Measurements from ENCODE around the gene AK4. TPM values are rescaled to one million over a fixed set of nuclear protein-coding genes. Genes with fewer than 3 reads are reported as not detected.

Gene AK4
- total RNA-seq, 1 experiment from 2014 or later = 131 TPM

DNA sequence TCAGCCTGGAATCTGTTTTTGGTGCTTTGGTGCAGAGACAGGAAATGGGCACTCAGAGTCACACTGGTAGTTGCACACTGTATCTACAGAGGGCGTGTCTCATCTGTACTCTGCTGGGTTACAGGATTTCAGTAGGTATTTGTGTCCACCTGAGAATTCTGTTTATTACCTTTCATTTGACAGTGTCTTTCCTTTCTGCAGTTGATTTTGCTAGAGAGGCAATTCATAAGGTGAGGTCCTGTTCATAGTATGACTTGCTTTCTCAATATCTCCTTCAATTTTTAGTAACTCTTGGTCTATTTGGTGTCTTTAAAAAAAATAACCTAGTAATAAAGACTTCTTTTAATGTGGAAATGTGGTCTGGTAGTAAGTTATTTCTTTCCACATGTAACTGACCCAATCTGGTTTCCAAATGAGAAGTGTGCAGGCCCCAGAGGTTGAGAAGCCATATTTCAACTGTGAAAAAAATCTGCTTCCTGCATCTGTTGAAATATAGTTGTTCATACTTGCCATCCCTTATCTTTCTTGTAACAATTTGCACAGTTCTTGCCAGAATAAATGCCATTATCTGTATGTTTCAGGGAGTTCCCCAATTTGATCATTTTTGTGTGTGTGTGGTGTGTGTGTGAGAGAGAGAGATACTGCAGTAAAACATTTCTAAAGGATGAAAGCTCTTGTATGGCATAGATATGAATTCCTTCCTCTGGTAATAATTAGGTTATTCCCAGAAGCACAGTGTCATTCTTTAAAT lies 82.9 kb downstream of the AK4 start:
- ChIA-PET CTCF (interaction anchor here (0.9 kb wide), 1 partner anchor 11 kb away, joined by 3 read pairs; no protein-coding TSS in a partner anchor), POLR2A (no interaction called here)
- Mint-ChIP-seq H3K4me1 (ENCODE audit: low read depth, unreplicated experiment) (peaks cover 7% of the 10 kb centered on the region), H3K4me3 (ENCODE audit: unreplicated experiment) (no peak overlapping the region), H3K36me3 (ENCODE audit: insufficient read depth, unreplicated experiment) (peaks cover 27% of the 10 kb centered on the region), H3K27me3 (ENCODE audit: insufficient read depth, unreplicated experiment) (no peaks in the 10 kb centered on the region), H3K27ac (ENCODE audit: unreplicated experiment) (no peak overlapping the region), H3K9me3 (ENCODE audit: unreplicated experiment) (no peaks in the 10 kb centered on the region)
- no TSS peak for BruUV-seq (replicated peaks)
- no peaks in the 10 kb centered on the region for H3K36me3 ChIP-seq (ENCODE audit: control insufficient read depth, insufficient read depth, low read length)
- no peak for DNase-seq
- intact Hi-C loops (cut with micrococcal nuclease; ENCODE audit: unreplicated experiment) = no loop called here
- H3K4me1 ChIP-seq = peaks cover 12% of the 10 kb centered on the region
- H3K27me3 ChIP-seq (replicated peaks; ENCODE audit: control insufficient read depth, insufficient read depth, low read length) = no peaks in the 10 kb centered on the region
- H3K9me3 ChIP-seq = no peaks in the 10 kb centered on the region
- H3K4me3 ChIP-seq (ENCODE audit: low read depth, low read length) = no peak overlapping the region
- TF ChIP-seq, protein P1, sequence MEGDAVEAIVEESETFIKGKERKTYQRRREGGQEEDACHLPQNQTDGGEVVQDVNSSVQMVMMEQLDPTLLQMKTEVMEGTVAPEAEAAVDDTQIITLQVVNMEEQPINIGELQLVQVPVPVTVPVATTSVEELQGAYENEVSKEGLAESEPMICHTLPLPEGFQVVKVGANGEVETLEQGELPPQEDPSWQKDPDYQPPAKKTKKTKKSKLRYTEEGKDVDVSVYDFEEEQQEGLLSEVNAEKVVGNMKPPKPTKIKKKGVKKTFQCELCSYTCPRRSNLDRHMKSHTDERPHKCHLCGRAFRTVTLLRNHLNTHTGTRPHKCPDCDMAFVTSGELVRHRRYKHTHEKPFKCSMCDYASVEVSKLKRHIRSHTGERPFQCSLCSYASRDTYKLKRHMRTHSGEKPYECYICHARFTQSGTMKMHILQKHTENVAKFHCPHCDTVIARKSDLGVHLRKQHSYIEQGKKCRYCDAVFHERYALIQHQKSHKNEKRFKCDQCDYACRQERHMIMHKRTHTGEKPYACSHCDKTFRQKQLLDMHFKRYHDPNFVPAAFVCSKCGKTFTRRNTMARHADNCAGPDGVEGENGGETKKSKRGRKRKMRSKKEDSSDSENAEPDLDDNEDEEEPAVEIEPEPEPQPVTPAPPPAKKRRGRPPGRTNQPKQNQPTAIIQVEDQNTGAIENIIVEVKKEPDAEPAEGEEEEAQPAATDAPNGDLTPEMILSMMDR (IDR thresholded peaks at IDR 0.05; ENCODE audit: insufficient read depth in 1 of 2, low read depth in 1 of 2, low read length in 1 of 2, severe bottlenecking in 1 of 2, unreplicated experiment in 1 of 2) = no peak

DNA sequence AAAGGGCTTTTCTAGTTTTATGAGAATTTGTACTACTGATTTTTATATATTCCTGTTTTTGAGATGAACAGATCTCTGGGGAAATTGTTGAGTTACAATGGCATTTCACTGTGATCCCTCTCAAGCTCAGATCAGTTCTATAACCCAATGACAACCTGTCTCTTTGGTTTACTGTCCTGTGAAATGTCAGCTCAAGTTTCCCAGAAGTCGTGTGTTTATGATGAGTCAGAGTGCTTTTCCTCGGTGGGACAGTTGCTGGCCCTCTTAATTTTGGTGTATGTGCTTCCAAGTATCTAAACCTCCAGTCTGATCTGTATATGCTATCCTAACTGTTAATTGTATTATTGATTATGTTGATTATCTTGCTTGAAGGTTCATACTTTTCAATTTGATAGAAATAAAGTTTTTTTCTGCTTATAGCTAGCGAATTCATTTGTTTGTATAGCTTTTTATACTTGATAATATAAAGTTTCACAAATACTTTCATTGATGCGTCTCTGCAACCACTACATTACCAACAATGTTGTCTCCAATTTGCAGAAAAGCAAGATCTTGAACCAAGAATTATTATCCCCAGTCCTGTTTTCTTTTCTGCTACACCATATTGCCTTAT lies 83.8 kb downstream of the AK4 start:
- BruUV-seq (replicated peaks) = no TSS peak
- no peak overlapping the region for H3K27ac Mint-ChIP-seq (ENCODE audit: unreplicated experiment)
- POLR2A ChIA-PET = no interaction called here

DNA sequence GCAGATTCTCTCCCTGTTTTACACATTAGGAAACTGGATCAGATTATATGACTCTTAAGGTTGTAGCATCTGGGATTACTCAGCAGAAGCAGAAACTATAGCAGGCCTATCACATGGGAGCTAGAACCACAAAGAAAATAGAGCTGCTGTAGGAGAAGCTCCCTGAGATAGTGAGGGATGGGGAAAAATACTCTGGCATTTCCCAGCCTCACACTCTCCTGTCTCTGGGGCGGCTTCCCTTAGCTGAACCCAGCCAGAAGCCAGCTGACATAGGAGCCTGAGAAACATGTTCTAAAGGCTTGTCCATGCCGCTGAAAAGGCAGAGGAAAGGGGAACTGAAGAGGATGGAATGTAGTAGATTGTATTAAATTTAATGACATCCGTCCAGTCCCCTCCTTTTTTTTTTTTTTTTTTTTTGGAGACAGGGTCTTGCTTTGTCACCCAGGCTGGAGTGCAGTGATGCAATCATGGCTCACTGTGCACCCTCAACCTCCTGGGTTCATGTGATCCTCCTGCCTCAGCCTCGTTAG lies 84.5 kb downstream of the AK4 start:
- H3K27ac Mint-ChIP-seq (ENCODE audit: unreplicated experiment) = no peak overlapping the region
- DNase-seq = no peak
- H3K27me3 Mint-ChIP-seq (ENCODE audit: insufficient read depth, unreplicated experiment) = no peaks in the 10 kb centered on the region
- intact Hi-C loops (cut with micrococcal nuclease; ENCODE audit: unreplicated experiment) = no loop called here
- no TSS peak for BruUV-seq (replicated peaks)
- H3K4me3 ChIP-seq (ENCODE audit: low read depth, low read length) = no peak overlapping the region
- peaks cover 12% of the 10 kb centered on the region for H3K4me1 ChIP-seq
- no peaks in the 10 kb centered on the region for H3K27me3 ChIP-seq (replicated peaks; ENCODE audit: control insufficient read depth, insufficient read depth, low read length)
- H3K9me3 Mint-ChIP-seq (ENCODE audit: unreplicated experiment) = no peaks in the 10 kb centered on the region
- H3K4me3 Mint-ChIP-seq (ENCODE audit: unreplicated experiment) = no peak overlapping the region
- ChIA-PET CTCF (no interaction called here), POLR2A (no interaction called here)
- H3K36me3 ChIP-seq (ENCODE audit: control insufficient read depth, insufficient read depth, low read length) = no peaks in the 10 kb centered on the region
- TF ChIP-seq, protein P1 (IDR thresholded peaks at IDR 0.05; ENCODE audit: insufficient read depth in 1 of 2, low read depth in 1 of 2, low read length in 1 of 2, severe bottlenecking in 1 of 2, unreplicated experiment in 1 of 2) = no peak
- peaks cover 21% of the 10 kb centered on the region for H3K36me3 Mint-ChIP-seq (ENCODE audit: insufficient read depth, unreplicated experiment)
- no peaks in the 10 kb centered on the region for H3K9me3 ChIP-seq
- peaks cover 7% of the 10 kb centered on the region for H3K4me1 Mint-ChIP-seq (ENCODE audit: low read depth, unreplicated experiment)

More for the DNA sequence above, 83.8 kb downstream of the AK4 start:
- Mint-ChIP-seq H3K4me1 (ENCODE audit: low read depth, unreplicated experiment) (peaks cover 7% of the 10 kb centered on the region), H3K9me3 (ENCODE audit: unreplicated experiment) (no peaks in the 10 kb centered on the region), H3K4me3 (ENCODE audit: unreplicated experiment) (no peak overlapping the region), H3K36me3 (ENCODE audit: insufficient read depth, unreplicated experiment) (peaks cover 22% of the 10 kb centered on the region), H3K27me3 (ENCODE audit: insufficient read depth, unreplicated experiment) (no peaks in the 10 kb centered on the region)
- no peaks in the 10 kb centered on the region for H3K27me3 ChIP-seq (replicated peaks; ENCODE audit: control insufficient read depth, insufficient read depth, low read length)
- H3K9me3 ChIP-seq = no peaks in the 10 kb centered on the region
- DNase-seq = no peak
- intact Hi-C loops (cut with micrococcal nuclease; ENCODE audit: unreplicated experiment) = no loop called here
- TF ChIP-seq, protein P1 (IDR thresholded peaks at IDR 0.05; ENCODE audit: insufficient read depth in 1 of 2, low read depth in 1 of 2, low read length in 1 of 2, severe bottlenecking in 1 of 2, unreplicated experiment in 1 of 2) = no peak
- CTCF ChIA-PET = interaction anchor here (0.9 kb wide), 1 partner anchor 12 kb away, joined by 3 read pairs; no protein-coding TSS in a partner anchor
- no peak overlapping the region for H3K4me3 ChIP-seq (ENCODE audit: low read depth, low read length)
- peaks cover 12% of the 10 kb centered on the region for H3K4me1 ChIP-seq
- no peaks in the 10 kb centered on the region for H3K36me3 ChIP-seq (ENCODE audit: control insufficient read depth, insufficient read depth, low read length)
